GM12878 (cell line): ENCODE data around the gene SPACDR. TPM values are rescaled to one million over a fixed set of nuclear protein-coding genes. Genes with fewer than 3 reads are reported as not detected.
A peak's percentile ranks its signal among the peaks of the same experiment; 100 is the strongest.

Source experiments
- ATAC-seq: fragments of 200-7000 bp; cut with Tn5 transposase; 3 replicates; pipeline ENCODE4 v1.9.1; 2020; ENCODE audit warnings: mild to moderate bottlenecking, moderate library complexity
- BruUV-seq: library from RNA; stranded (reverse); fragments of 400-500 nt; replicated peaks from 2 replicates; lab custom pipeline; 2021; lab: Mats Ljungman, UMichigan
- CTCF ChIA-PET: fragments of 300-600 bp; sonication (Branson Sonifier 250); formaldehyde crosslinking; extraction: SDS; loops from one replicate; lab custom pipeline; 2021; ENCODE audit warnings: inconsistent platforms; lab: Yijun Ruan, JAX
- POLR2A ChIA-PET: fragments of 350-600 bp; formaldehyde crosslinking; extraction: SDS; loops from one replicate; lab custom pipeline; 2021; ENCODE audit warnings: inconsistent platforms; lab: Charles Lee
- RAD21 ChIA-PET: fragments of 300-600 bp; sonication (Branson Sonifier 250); formaldehyde crosslinking; loops from one replicate; lab custom pipeline; 2023; ENCODE audit warnings: antibody characterized with exemption; ENCODE audit not compliant: unreplicated experiment; lab: Charles Lee
- SMC1A ChIA-PET: fragments of 300-600 bp; sonication (Branson Sonifier 250); formaldehyde crosslinking; loops from one replicate; lab custom pipeline; 2023; ENCODE audit not compliant: unreplicated experiment, uncharacterized antibody; lab: Charles Lee
- DNase-seq: peaks from one replicate; pipeline ENCODE4 v3.0.0-alpha.2; 2011; ENCODE audit warnings: low read depth, low spot score
- FAIRE-seq: peaks from 3 replicates; lab custom pipeline; 2011; peaks lifted over from hg19 to GRCh38; lab: Jason Lieb, UNC
- H2AFZ ChIP-seq: 2 replicates; pipeline ENCODE4 v1.6.0; 2011; ENCODE audit warnings: low read depth, low read length, control low read depth; ENCODE audit not compliant: control insufficient read depth
- H3K27ac ChIP-seq: 2 replicates; pipeline ENCODE4 v1.5.1; 2011; ENCODE audit warnings: control low read depth; ENCODE audit not compliant: control insufficient read depth, insufficient read depth
- H3K27me3 ChIP-seq, 2 experiments: replicated peaks in 1 of 2; 2 replicates each; pipeline versions ENCODE4 v1.6.0 to v1.6.1; 2011; ENCODE audit warnings: low read length in 1 of 2; ENCODE audit not compliant: control insufficient read depth in 2 of 2, insufficient read depth in 2 of 2
- H3K36me3 ChIP-seq, 2 experiments: 2 replicates each; pipeline ENCODE4 v1.5.1; 2011; ENCODE audit warnings: low read length in 1 of 2; ENCODE audit not compliant: control insufficient read depth in 2 of 2, insufficient read depth in 2 of 2
- H3K4me1 ChIP-seq: 2 replicates; pipeline ENCODE4 v1.6.1; 2011; ENCODE audit warnings: mild to moderate bottlenecking, low read length, moderate library complexity, mixed read lengths; ENCODE audit not compliant: control insufficient read depth, insufficient read depth
- H3K4me2 ChIP-seq: 2 replicates; pipeline ENCODE4 v1.6.0; 2011; ENCODE audit warnings: control low read depth; ENCODE audit not compliant: control insufficient read depth, insufficient read depth
- H3K4me3 ChIP-seq: fragments of 200-600 bp; sonication (generic); 2 replicates; pipeline ENCODE4 v1.5.1; 2016
- H3K79me2 ChIP-seq: 2 replicates; pipeline ENCODE4 v1.6.0; 2011; ENCODE audit warnings: low read length; ENCODE audit not compliant: control insufficient read depth, insufficient read depth
- H3K9ac ChIP-seq: 2 replicates; pipeline ENCODE4 v1.8.0; 2011; ENCODE audit warnings: low read length, control low read depth, mixed read lengths; ENCODE audit not compliant: control insufficient read depth, insufficient read depth
- H3K9me3 ChIP-seq: replicated peaks from 3 replicates; pipeline ENCODE4 v1.5.1; 2011; ENCODE audit warnings: mild to moderate bottlenecking, low read length; ENCODE audit not compliant: control insufficient read depth, insufficient read depth
- H4K20me1 ChIP-seq: 2 replicates; pipeline ENCODE4 v1.6.0; 2011; ENCODE audit not compliant: control insufficient read depth, insufficient read depth
- BHLHE40 ChIP-seq, 2 experiments: fragments of 450-650 bp in 1 of 2; IDR thresholded peaks; 2 replicates each; pipeline ENCODE4 v1.6.1; 2011 to 2017; ENCODE audit warnings: low read depth in 2 of 2, borderline replicate concordance in 1 of 2, improper control_type of control experiment in 1 of 2, low read length in 1 of 2, mild to moderate bottlenecking in 1 of 2
- CHD4 ChIP-seq: fragments of 200-600 bp; sonication (generic); IDR thresholded peaks from 2 replicates; pipeline ENCODE4 v1.6.1; 2016; ENCODE audit warnings: mild to moderate bottlenecking
- E2F4 ChIP-seq: IDR thresholded peaks from 2 replicates; pipeline ENCODE4 v1.6.1; 2012; ENCODE audit warnings: low read depth, low read length, improper control_type of control experiment
- ETV6 ChIP-seq, 2 experiments: fragments of 450-650 bp in 1 of 2; IDR thresholded peaks in 1 of 2; conservative IDR thresholded peaks in 1 of 2; 2 replicates each; pipeline ENCODE4 v1.6.1; 2014; ENCODE audit warnings: antibody characterized with exemption in 1 of 2, borderline replicate concordance in 1 of 2, low read depth in 1 of 2, mild to moderate bottlenecking in 1 of 2, moderate library complexity in 1 of 2
- FOXK2 ChIP-seq: fragments of 450-650 bp; IDR thresholded peaks from 2 replicates; pipeline ENCODE4 v1.6.1; 2017; ENCODE audit warnings: mild to moderate bottlenecking, moderate library complexity
- HDGF ChIP-seq: fragments of 450-650 bp; IDR thresholded peaks from 2 replicates; pipeline ENCODE4 v1.6.1; 2016; ENCODE audit warnings: antibody characterized with exemption
- IKZF2 ChIP-seq, 2 experiments: fragments of 450-650 bp; IDR thresholded peaks; 2 replicates each; pipeline ENCODE4 v1.6.1; 2017; ENCODE audit warnings: mild to moderate bottlenecking in 2 of 2, moderate library complexity in 2 of 2
- MYB ChIP-seq: fragments of 150-350 bp; IDR thresholded peaks from 2 replicates; pipeline ENCODE4 v1.6.1; 2014; ENCODE audit warnings: mild to moderate bottlenecking, low read depth, low read length, borderline replicate concordance
- RCOR1 ChIP-seq: conservative IDR thresholded peaks from 2 replicates; pipeline ENCODE4 v1.6.1; 2012; ENCODE audit warnings: low read depth, low read length, improper control_type of control experiment
- SPI1 ChIP-seq: IDR thresholded peaks from 2 replicates; pipeline ENCODE4 v1.6.1; 2011; ENCODE audit warnings: low read depth, mild to moderate bottlenecking, low read length, moderate library complexity, borderline replicate concordance; ENCODE audit not compliant: insufficient read depth
- YBX1 ChIP-seq: fragments of 450-650 bp; IDR thresholded peaks from 2 replicates; pipeline ENCODE4 v1.6.1; 2016; ENCODE audit warnings: antibody characterized with exemption
- ZNF274 ChIP-seq: IDR thresholded peaks from one replicate; pipeline ENCODE4 v1.8.0; 2011; ENCODE audit not compliant: insufficient read length, insufficient read depth
- ZNF592 ChIP-seq: fragments of 450-650 bp; IDR thresholded peaks from 2 replicates; pipeline ENCODE4 v1.6.1; 2017; ENCODE audit warnings: mild to moderate bottlenecking, moderate library complexity
- WGBS: methylation state at CpG from one replicate; pipeline ENCODE4 v1.1.6; 2016; ENCODE audit warnings: low lambda C conversion rate; ENCODE audit not compliant: insufficient replicate concordance, insufficient coverage; ENCODE audit errors: missing lambda C conversion rate; 5-methylcytosine and 5-hydroxymethylcytosine counted together
- in situ Hi-C: fragments of 300-500 bp; cut with MboI; formaldehyde crosslinking; loops from 9 replicates; pipeline ENCODE4 v1.14.3; 2018; ENCODE audit warnings: mixed read lengths
- intact Hi-C: fragments of 100-400 bp; cut with micrococcal nuclease; formaldehyde crosslinking; loops from one replicate; pipeline ENCODE4 v1.14.2; 2022; ENCODE audit not compliant: unreplicated experiment
- polyA plus RNA-seq, 11 experiments: library from polyadenylated mRNA; depleted of rRNA in 4 of 11; unstranded in 6 of 11; stranded (reverse) in 5 of 11; fragments of >200 nt; fragmentation: Nextera tagmentation in 4 of 11; fragmentation: Illumina TruSeq in 1 of 11; extraction: Ambion mirVana in 4 of 11; extraction: Trizol in 1 of 11; gene quantifications; 1 replicate in 1 of 11; 2 replicates in 10 of 11; pipeline versions ENCODE4 v1.2.1 to v1.2.3, GENCODE V29; 2011 to 2016; ENCODE audit warnings: inconsistent platforms in 2 of 11, missing spikeins in 2 of 11, low read depth in 1 of 11
- total RNA-seq, 4 experiments: library from RNA; depleted of rRNA in 3 of 4; stranded (reverse); fragments of >200 nt in 3 of 4; fragmentation: Illumina TruSeq in 1 of 4; extraction: Trizol in 1 of 4; gene quantifications; 2 replicates each; pipeline versions ENCODE4 v1.2.1 to v1.2.3, GENCODE V29; 2013 to 2021

Gene SPACDR
- total and polyA plus RNA-seq, 10 of the 15 experiments (the other 5 are each of a cell fraction or from before 2014, with no cell fraction given) = 0.18 to 1.5 (median 0.63) TPM

GRCh38 chr7:100475549-100475948, 11.5 kb upstream of the SPACDR start:
- no TSS peak for BruUV-seq
- Histone ChIP-seq H3K79me2 (peaks cover 59% of the 10 kb centered on the region), H3K36me3 (peaks cover 2 to 12% of the 10 kb centered on the region in 2 experiments; a peak in 3 of 4 replicates), H4K20me1 (peaks cover 4% of the 10 kb centered on the region; the same call in 1 of the 2 replicates), H2AFZ (no peak overlapping the region), H3K4me3 (peak overlapping the region; percentile 99), H3K9ac (peak overlapping the region; percentile 83), H3K27ac (peak overlapping the region; percentile 68), H3K4me2 (peak overlapping the region; percentile 97), H3K4me1 (peaks cover 28% of the 10 kb centered on the region), H3K27me3 (no peaks in the 10 kb centered on the region), H3K9me3 (no peaks in the 10 kb centered on the region)
- ATAC-seq (no peak), DNase-seq (no peak), FAIRE-seq (no peak)
- intact Hi-C loops (loop anchor here (5.0 to 10.0 kb wide), 3 partner anchors 72 to 252 kb away; partner anchors contain the start of gene GIGYF1), in situ Hi-C loops (loop anchor here (10.0 kb wide), 1 partner anchor 379 kb away; the partner anchor contains the start of gene SLC12A9)
- 34% methylated on average over 5 of the region's 9 CpGs for WGBS
- TF ChIP-seq MYB (no peak), YBX1 (no peak), SPI1 (peak; percentile 3; the same call in 1 of the 2 replicates), BHLHE40 (IDR thresholded peaks at IDR 0.05; ENCODE audit: borderline replicate concordance in 1 of 2, low read depth in 2 of 2, low read length in 1 of 2) (no peak), IKZF2 (IDR thresholded peaks at IDR 0.05) (no peak), E2F4 (no peak), ZNF274 (no peak), ETV6 (conservative IDR thresholded peaks at IDR 0.05 in 1 of 2, IDR thresholded peaks at IDR 0.05 in 1 of 2; ENCODE audit: borderline replicate concordance in 1 of 2, low read depth in 1 of 2) (no peak), CHD4 (no peak), ZNF592 (no peak), HDGF (0 out of 2 replicates have a peak, but pooled peaks have one; percentile 73), RCOR1 (no peak), FOXK2 (no peak)
- ChIA-PET RAD21 (interaction anchor here (0.7 to 1.6 kb wide), 5 partner anchors 40 to 111 kb away, joined by 3 to 8 read pairs (median 3); partner anchors contain the start of genes FBXO24 and LRCH4), POLR2A (interaction anchor here (1.0 to 2.2 kb wide), 8 partner anchors 20 to 111 kb away, joined by 3 to 8 read pairs (median 5); partner anchors contain the start of genes FBXO24, LRCH4 and MEPCE), CTCF (interaction anchor here (0.6 to 5.4 kb wide), 10 partner anchors 24 to 216 kb away, joined by 3 to 37 read pairs (median 4); partner anchors contain the start of gene AGFG2), SMC1A (interaction anchor here (0.9 to 2.7 kb wide), 3 partner anchors 18 to 84 kb away, joined by 4 to 12 read pairs (median 5); no protein-coding TSS in a partner anchor)
